Esophagus muscularis mucosa (tissue), 4 donors: ENCODE results near the gene SCN3B. TPM values are rescaled to one million over a fixed set of nuclear protein-coding genes. Genes with fewer than 3 reads are reported as not detected.
A peak's percentile ranks its signal among the peaks of the same experiment; 100 is the strongest.

Experiments
- DNase-seq: peaks from one replicate; pipeline ENCODE4 v3.0.0-alpha.2; 2017; ENCODE audit errors: extremely low spot score
- H3K27ac ChIP-seq, 4 donors: fragments of 200-600 bp; sonication (generic); replicated peaks in 1 of 4; 1 replicate in 3 of 4; 2 replicates in 1 of 4; pipeline ENCODE4 v1.5.1; 2016 to 2019; ENCODE audit warnings: mild to moderate bottlenecking in 1 of 4
- H3K27me3 ChIP-seq, 4 donors: fragments of 200-600 bp; sonication (generic); one replicate each; pipeline versions ENCODE4 v1.5.1 to v1.6.0; 2016 to 2019
- H3K36me3 ChIP-seq, 4 donors: fragments of 200-600 bp; sonication (generic); one replicate each; pipeline ENCODE4 v1.5.1; 2016 to 2019
- H3K4me1 ChIP-seq, 4 donors: fragments of 200-600 bp; sonication (generic); one replicate each; pipeline ENCODE4 v1.5.1; 2016 to 2019
- H3K4me3 ChIP-seq, 4 donors: fragments of 200-600 bp; sonication (generic); 1 replicate in 2 of 4; 2 replicates in 2 of 4; pipeline ENCODE4 v1.5.1; 2016 to 2019; ENCODE audit warnings: mild to moderate bottlenecking in 4 of 4, moderate library complexity in 1 of 4
- H3K9me3 ChIP-seq, 4 donors: fragments of 200-600 bp; sonication (generic); 1 replicate in 3 of 4; 2 replicates in 1 of 4; pipeline ENCODE4 v1.5.1; 2016 to 2019
- EP300 ChIP-seq: sonication (generic); formaldehyde crosslinking; IDR thresholded peaks from one replicate; pipeline ENCODE4 v1.6.1; 2017; ENCODE audit warnings: antibody characterized with exemption
- POLR2A ChIP-seq: fragments of 450-650 bp; IDR thresholded peaks from one replicate; pipeline ENCODE4 v1.6.1; 2017; ENCODE audit warnings: antibody characterized with exemption, moderate library complexity, mild to moderate bottlenecking, low read depth
- POLR2AphosphoS5 ChIP-seq, 2 donors: sonication (generic); formaldehyde crosslinking; IDR thresholded peaks; one replicate each; pipeline ENCODE4 v1.6.1; 2017; ENCODE audit warnings: antibody characterized with exemption in 2 of 2
- WGBS: methylation state at CpG from one replicate; pipeline ENCODE4 v1.1.5; 2018; 5-methylcytosine and 5-hydroxymethylcytosine counted together
- intact Hi-C: fragments of 100-400 bp; cut with DNase I; formaldehyde crosslinking; loops from one replicate; pipeline ENCODE4 v1.15.1; 2023
- total RNA-seq, 4 donors: library from RNA; depleted of rRNA; stranded (reverse); fragments of >200 nt; gene quantifications; one replicate each; pipeline versions ENCODE4 v1.1.0 to v1.2.1, GENCODE V29; 2016
- TF ChIP-seq, protein P1 (sequence below), 3 experiments: fragments of 200-600 bp in 2 of 3; fragments of 450-650 bp in 1 of 3; sonication (generic) in 2 of 3; IDR thresholded peaks; one replicate each; pipeline ENCODE4 v1.5.1; 2017 to 2019; ENCODE audit warnings: antibody characterized with exemption in 3 of 3, mild to moderate bottlenecking in 2 of 3, moderate library complexity in 1 of 3

SCN3B gene
- total RNA-seq, 4 donors from 2014 or later = 0.42 to 3.6 (median 1.4) TPM

DNA sequence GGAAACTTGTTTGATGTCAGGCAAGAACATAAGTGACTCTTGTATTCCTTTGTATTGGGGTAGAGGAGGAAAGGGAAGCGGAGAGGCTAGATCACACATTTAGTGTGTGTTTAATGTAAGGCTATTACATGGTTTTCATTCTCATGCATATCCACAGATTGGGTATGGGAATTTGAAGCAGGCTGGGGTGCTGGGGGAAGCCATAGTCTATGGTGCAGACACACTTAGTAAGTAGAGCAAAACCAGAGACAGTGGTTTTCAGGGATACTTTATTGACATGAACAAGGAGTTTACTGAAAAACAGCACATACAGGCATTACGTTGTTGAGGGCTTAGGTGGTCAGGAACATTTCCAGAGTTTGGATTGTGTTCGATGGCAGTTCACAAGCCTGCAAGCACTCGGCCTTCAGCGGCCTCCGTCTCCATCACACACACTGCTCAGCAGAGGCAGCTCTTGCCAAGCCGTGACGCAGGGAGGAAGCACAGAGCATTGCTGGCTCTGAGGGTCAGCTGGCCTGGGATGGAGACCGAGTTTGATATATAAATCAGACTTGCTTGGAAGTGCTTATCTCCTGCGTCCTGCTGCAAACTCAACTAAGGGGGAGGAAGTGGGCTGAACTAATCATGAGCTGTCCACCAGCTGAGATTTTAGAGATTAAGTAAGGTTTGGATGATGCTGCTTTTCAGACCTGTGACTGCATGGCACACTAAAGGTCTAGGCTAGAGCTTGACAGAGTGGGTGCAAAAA lies 25.3 kb downstream of the SCN3B start:
- TF ChIP-seq EP300 = no peak
- TF ChIP-seq, protein P1, sequence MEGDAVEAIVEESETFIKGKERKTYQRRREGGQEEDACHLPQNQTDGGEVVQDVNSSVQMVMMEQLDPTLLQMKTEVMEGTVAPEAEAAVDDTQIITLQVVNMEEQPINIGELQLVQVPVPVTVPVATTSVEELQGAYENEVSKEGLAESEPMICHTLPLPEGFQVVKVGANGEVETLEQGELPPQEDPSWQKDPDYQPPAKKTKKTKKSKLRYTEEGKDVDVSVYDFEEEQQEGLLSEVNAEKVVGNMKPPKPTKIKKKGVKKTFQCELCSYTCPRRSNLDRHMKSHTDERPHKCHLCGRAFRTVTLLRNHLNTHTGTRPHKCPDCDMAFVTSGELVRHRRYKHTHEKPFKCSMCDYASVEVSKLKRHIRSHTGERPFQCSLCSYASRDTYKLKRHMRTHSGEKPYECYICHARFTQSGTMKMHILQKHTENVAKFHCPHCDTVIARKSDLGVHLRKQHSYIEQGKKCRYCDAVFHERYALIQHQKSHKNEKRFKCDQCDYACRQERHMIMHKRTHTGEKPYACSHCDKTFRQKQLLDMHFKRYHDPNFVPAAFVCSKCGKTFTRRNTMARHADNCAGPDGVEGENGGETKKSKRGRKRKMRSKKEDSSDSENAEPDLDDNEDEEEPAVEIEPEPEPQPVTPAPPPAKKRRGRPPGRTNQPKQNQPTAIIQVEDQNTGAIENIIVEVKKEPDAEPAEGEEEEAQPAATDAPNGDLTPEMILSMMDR (IDR thresholded peaks at IDR 0.05) = no peak
- TF ChIP-seq POLR2A = no peak
- TF ChIP-seq POLR2AphosphoS5 (IDR thresholded peaks at IDR 0.05) = no peak
- H3K4me3 ChIP-seq = no peak overlapping the region
- peaks cover 0 to 13% (median 6%) of the 10 kb centered on the region in 4 donors for H3K4me1 ChIP-seq
- intact Hi-C loops = loop anchor here (10.0 kb wide), 1 partner anchor 474 kb away; no protein-coding TSS in a partner anchor
- no peaks in the 10 kb centered on the region for H3K9me3 ChIP-seq
- 53% methylated on average over 7 of the region's 10 CpGs for WGBS
- H3K27ac ChIP-seq = no peak overlapping the region
- peaks cover 0 to 3% (median 0%) of the 10 kb centered on the region in 4 donors for H3K27me3 ChIP-seq
- H3K36me3 ChIP-seq = peaks cover 0 to 19% (median 0%) of the 10 kb centered on the region in 4 donors
- DNase-seq = no peak

DNA sequence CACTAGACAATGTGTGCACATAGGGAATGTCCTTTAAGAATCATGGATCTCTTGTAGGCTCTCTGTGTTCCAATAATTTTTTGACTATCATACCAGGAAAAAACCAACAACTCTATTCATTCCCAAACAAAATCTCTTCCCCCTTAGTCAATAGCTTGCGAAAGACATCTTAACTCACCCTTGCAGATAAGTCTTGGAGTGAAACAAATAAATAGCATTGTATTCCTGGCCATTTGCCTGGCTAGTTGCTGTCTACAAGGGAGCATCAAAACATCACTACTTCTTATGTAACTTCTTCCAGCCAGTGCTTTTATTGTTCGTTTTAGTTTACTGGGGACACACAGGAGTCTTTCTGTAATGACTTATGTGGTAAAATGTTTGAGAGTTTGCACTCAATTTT lies 29.4 kb downstream of the SCN3B start:
- H3K27me3 ChIP-seq = no peaks in the 10 kb centered on the region
- no peaks in the 10 kb centered on the region for H3K9me3 ChIP-seq
- peaks cover 0 to 39% (median 0%) of the 10 kb centered on the region in 4 donors for H3K36me3 ChIP-seq
- TF ChIP-seq EP300 (no peak), POLR2AphosphoS5 (IDR thresholded peaks at IDR 0.05) (no peak), POLR2A (no peak)
- TF ChIP-seq, protein P1 (IDR thresholded peaks at IDR 0.05) = no peak
- DNase-seq = no peak
- WGBS = 96% methylated on average over 2 of the region's 2 CpGs
- peaks cover 0 to 9% (median 2%) of the 10 kb centered on the region in 4 donors for H3K4me1 ChIP-seq
- H3K4me3 ChIP-seq = no peak overlapping the region
- no peak overlapping the region for H3K27ac ChIP-seq
- intact Hi-C loops = loop anchor here (10.0 kb wide), 1 partner anchor 470 kb away; no protein-coding TSS in a partner anchor

DNA sequence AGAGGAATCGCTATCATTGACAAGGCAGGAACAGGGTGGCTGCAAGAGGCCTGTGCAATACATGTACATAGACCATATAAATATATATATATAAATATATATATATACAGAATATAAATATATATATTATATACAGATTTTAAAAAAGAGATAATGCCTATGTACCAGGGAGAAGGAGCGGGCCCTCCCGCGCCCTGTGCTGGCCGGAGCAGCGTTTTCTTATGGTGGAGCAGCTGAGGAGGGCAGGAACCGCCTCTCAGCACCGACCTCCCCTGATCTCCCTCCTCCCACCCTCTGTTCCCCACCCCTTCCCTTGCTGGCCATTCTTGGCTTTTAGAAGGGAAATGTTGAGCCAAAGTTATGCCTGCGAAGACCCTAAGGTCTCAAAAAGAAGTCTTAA lies 31.8 kb downstream of the SCN3B start:
- no peaks in the 10 kb centered on the region for H3K4me1 ChIP-seq
- H3K27ac ChIP-seq = no peak overlapping the region
- H3K36me3 ChIP-seq = peaks cover 0 to 50% (median 2%) of the 10 kb centered on the region in 4 donors
- H3K27me3 ChIP-seq = no peaks in the 10 kb centered on the region
- no peaks in the 10 kb centered on the region for H3K9me3 ChIP-seq
- DNase-seq = no peak
- intact Hi-C loops = loop anchor here (10.0 kb wide), 1 partner anchor 468 kb away; no protein-coding TSS in a partner anchor
- WGBS = 95% methylated on average over 9 of the region's 9 CpGs
- TF ChIP-seq POLR2AphosphoS5 (IDR thresholded peaks at IDR 0.05) (no peak), EP300 (no peak), POLR2A (no peak)
- TF ChIP-seq, protein P1 (IDR thresholded peaks at IDR 0.05) = no peak
- H3K4me3 ChIP-seq = no peak overlapping the region

DNA sequence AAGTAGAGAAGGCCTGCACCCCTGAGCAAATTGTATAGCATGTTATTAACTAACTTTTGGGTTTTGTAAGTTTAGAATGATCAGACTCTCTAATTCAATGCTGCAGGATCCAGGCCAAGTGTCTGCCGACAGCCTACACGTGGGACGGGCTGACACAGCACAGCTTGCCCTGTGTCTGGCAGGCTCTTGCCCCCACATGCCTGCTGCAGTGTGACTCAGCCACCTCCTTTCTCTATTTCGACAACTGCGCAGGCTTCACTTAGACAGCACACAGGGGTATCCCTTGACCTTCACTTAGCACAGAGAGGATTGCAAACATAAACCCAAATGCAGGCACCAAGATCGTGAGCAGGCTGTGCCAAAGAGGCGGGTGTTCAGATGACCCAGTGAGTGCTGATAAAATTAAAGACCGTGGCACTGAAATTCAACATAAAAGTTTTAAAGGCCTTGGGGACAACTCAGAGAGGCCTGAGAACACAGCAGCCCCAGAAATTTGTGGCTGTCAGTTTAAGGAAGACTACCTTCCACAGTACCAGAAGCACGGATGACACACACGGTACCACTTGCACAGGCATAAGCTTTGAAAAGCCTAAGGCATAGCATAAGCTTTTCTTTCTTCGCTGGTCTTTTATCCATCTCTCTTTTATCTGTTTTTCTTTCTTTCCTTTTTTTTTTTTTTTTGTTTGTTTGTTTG lies 37.8 kb downstream of the SCN3B start:
- 55% methylated on average over 11 of the region's 11 CpGs for WGBS
- intact Hi-C loops = no loop called here
- peaks cover 3 to 14% (median 10%) of the 10 kb centered on the region in 4 donors for H3K4me1 ChIP-seq
- H3K4me3 ChIP-seq = no peak overlapping the region
- peak overlapping the region in 3 of 4 donors; percentile 4 to 50 (median 34) for H3K27ac ChIP-seq
- H3K9me3 ChIP-seq = no peaks in the 10 kb centered on the region
- no peaks in the 10 kb centered on the region for H3K27me3 ChIP-seq
- no peak for DNase-seq
- TF ChIP-seq POLR2AphosphoS5 (IDR thresholded peaks at IDR 0.05) = peak; percentile 73 to 79
- TF ChIP-seq POLR2A = no peak
- TF ChIP-seq, protein P1 (IDR thresholded peaks at IDR 0.05) = no peak
- TF ChIP-seq EP300 = no peak
- H3K36me3 ChIP-seq = peaks cover 0 to 41% (median 4%) of the 10 kb centered on the region in 4 donors
